Effector memory CD8-positive, alpha-beta T cell (primary cell): ENCODE results near the gene LATS1.
"Not testable (repeated sequence)": the region's sequence is repeated elsewhere in the genome, so short reads cannot be mapped to it uniquely, and the experiment has no call there.

Source experiments
- ATAC-seq: fragments of 150-1000 bp; cut with Tn5 transposase; replicated peaks from 2 replicates; pipeline ENCODE4 v1.10.0; 2021; ENCODE audit warnings: mild to moderate bottlenecking, moderate library complexity
- DNase-seq, 3 experiments: peaks; one replicate each; pipeline ENCODE4 v3.0.0; 2021
- H3K27ac Mint-ChIP-seq, 2 donors: one replicate each; pipeline ENCODE4 v1.8.0; 2022; ENCODE audit warnings: mild to moderate bottlenecking in 2 of 2, mixed read lengths in 2 of 2, moderate library complexity in 2 of 2
- H3K27me3 Mint-ChIP-seq, 2 donors: one replicate each; pipeline ENCODE4 v1.8.0; 2022; ENCODE audit warnings: mixed read lengths in 2 of 2
- H3K36me3 Mint-ChIP-seq: one replicate; pipeline ENCODE4 v1.8.0; 2022; ENCODE audit warnings: mild to moderate bottlenecking, moderate library complexity, mixed read lengths; ENCODE audit not compliant: insufficient read depth
- H3K4me1 Mint-ChIP-seq, 2 donors: one replicate each; pipeline ENCODE4 v1.8.0; 2022; ENCODE audit warnings: low read depth in 2 of 2, mixed read lengths in 2 of 2
- H3K4me3 Mint-ChIP-seq, 2 donors: one replicate each; pipeline ENCODE4 v1.8.0; 2022; ENCODE audit warnings: mild to moderate bottlenecking in 2 of 2, mixed read lengths in 2 of 2, moderate library complexity in 2 of 2
- H3K9me3 Mint-ChIP-seq, 2 donors: one replicate each; pipeline ENCODE4 v1.8.0; 2022; ENCODE audit warnings: mixed read lengths in 2 of 2

The LATS1 gene

DNA sequence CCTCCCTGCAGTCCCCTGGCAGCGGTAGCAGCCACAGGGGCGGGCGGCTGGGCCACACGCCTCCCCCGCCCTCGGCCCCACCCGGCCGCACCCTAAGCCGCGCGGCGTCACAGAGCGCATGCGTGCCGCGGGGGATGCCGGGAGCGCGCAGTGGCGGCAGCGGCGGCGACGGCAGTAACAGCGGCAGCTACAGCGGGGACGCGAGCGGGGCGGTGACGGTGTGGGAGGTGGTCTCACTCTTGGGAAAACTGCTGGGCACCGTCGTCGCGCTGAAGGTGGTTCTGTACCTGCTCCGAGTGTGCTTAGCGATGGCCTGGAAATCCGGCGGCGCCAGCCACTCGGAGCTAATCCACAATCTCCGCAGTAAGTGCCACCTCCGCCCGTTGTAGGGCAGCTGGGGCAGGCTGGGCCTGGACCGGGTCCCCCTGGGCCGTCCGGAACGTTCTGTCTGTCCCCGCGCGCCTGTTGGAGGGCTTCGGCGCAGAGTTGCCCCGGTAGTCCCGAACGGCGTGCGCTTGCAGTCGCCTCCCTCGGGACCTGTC, 31.8 kb upstream of the LATS1 start, which contains the start of gene PCMT1:
TSS of gene PCMT1 (plus strand) at position 148 of the 542 bp plus-strand sequence. CDS start at position 309, 161 bp downstream.
- Mint-ChIP-seq H3K27ac (peak within 1 kb of the TSS; percentile 77 to 82), H3K36me3 (peaks cover 36% of the 10 kb centered on the region), H3K27me3 (no peaks in the 10 kb centered on the region), H3K4me3 (peak within 1 kb of the TSS; percentile 84 to 88), H3K9me3 (no peaks in the 10 kb centered on the region), H3K4me1 (peaks cover 23 to 31% of the 10 kb centered on the region in 2 donors)
- DNase-seq (peak; percentile 89 to 95 (median 91)), ATAC-seq (peak; percentile 81)

DNA sequence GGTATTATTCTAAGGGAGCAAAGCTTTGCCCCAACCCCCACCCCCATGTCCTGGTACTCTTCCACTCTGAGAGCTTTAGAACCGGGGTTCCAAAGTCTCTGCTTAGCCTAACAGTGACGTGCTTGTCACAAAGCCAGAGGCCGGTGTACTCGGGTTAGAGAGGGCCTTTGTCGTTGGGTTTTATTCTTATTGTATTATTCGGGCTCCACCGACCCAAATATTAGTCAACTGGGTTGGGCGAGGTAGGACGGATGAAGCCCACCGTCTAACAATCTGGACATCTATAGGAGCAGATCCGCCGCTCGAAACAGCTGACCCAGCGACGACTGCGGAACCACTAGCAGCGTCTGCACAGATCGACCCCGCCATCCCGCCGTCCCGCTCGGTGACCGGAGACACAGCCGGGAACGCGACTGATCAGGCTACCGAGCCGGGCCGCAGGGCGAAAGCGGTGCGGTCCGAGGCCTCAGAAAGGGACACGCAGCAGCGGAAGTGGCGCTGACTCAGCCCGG, 31.2 kb upstream of the LATS1 start:
- H3K4me1 Mint-ChIP-seq = peaks cover 23 to 31% of the 10 kb centered on the region in 2 donors
- DNase-seq, ATAC-seq, H3K9me3 Mint-ChIP-seq, H3K27me3 Mint-ChIP-seq: not testable (repeated sequence)
- peak overlapping the region; percentile 84 to 88 for H3K4me3 Mint-ChIP-seq
- peak overlapping the region; percentile 77 to 82 for H3K27ac Mint-ChIP-seq
- H3K36me3 Mint-ChIP-seq = peaks cover 38% of the 10 kb centered on the region

DNA sequence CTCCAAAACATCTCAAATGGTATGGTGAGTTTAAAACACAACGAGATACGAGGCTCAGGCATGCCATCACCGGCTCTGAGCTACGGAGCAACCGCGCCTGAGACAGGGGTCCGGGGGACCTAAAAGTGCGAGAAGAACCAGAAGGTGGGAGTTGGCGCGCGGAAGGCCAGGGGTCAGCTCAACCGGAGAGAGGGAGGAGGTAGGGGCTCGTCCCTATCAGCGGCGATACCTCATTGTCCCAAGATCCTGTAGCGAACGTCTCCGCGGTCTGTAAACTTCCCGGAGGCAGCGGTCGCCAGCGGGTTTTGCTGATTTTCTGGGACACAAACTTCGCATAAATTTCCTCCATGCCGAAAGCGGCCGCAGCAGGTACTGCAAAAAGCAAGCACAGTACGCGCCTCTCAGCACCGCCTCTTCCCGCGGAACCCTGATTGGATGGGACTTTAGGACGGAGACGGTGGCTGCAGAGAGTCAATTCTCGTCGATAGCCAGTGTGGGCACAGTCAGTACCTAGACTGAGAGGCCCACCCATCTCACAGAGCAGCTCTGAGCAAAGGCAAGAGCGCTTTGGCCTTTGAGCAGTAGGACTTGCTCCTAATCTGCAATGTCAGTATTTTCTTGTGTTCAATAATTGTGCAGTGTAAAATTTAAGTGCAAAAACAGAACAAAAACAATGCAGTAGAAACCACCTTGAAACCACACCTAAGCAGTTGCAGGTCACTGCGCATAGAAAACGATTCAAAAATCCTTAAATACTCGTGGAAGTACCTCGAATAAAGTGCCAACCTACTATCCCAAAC, 28.4 kb upstream of the LATS1 start, which contains the start of gene NUP43:
TSS of gene NUP43 (minus strand) at position 383 of the 800 bp plus-strand sequence. CDS start at position 349, 34 bp downstream.
- ATAC-seq = peak; percentile 68
- Mint-ChIP-seq H3K4me1 (peaks cover 23 to 26% of the 10 kb centered on the region in 2 donors), H3K27me3 (no peaks in the 10 kb centered on the region)

DNA sequence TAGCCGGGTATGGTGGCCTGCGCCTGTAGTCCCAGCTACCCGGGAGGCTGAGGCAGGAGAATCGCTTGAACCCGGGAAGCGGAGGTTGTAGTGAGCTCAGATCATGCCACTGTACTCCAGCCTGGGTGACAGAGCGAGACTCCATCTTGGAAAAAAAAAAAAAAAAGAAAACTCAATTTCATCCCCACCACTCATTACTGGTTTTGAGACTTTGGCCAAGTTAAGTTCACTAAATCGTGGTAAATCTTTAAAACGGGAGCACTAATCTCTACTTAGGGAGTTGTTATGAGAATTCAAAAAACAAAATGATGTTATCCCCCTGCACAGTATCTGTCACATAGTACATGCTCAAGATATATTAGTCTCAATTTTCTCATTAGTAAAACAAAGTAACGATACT, 27.4 kb upstream of the LATS1 start:
- not testable (repeated sequence) for H3K27me3 Mint-ChIP-seq, DNase-seq, ATAC-seq, H3K9me3 Mint-ChIP-seq
- H3K27ac Mint-ChIP-seq = peak overlapping the region; percentile 91 to 93
- H3K4me3 Mint-ChIP-seq = peak overlapping the region; percentile 97 to 98
- peaks cover 68% of the 10 kb centered on the region for H3K36me3 Mint-ChIP-seq
- peaks cover 18 to 19% of the 10 kb centered on the region in 2 donors for H3K4me1 Mint-ChIP-seq

More for the DNA sequence above, 28.4 kb upstream of the LATS1 start, which contains the start of gene NUP43:
- Mint-ChIP-seq H3K4me3 (peak within 1 kb of the TSS; percentile 97 to 98), H3K27ac (peak within 1 kb of the TSS; percentile 91 to 93), H3K36me3 (peaks cover 64% of the 10 kb centered on the region), H3K9me3 (no peaks in the 10 kb centered on the region)
- peak; percentile 87 to 88 (median 87) for DNase-seq

DNA sequence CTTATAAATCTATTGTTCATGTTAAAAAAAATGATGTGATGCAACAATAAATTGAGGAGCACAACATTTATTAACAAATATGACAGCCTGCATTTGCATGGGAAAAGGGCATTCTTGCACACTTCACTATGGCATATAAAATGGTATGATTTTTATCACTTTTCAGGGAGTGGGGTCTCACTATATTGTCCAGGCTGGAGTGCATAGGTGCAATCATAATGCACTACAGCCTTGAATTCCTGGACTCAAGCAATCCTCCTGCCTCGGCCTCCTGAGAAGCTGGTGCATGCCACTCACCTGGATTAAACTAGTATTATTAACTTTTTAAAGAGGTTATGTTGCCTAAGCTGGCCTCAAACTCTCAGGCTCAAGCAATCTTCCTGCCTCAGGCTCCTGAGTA, 17.0 kb upstream of the LATS1 start:
- H3K36me3 Mint-ChIP-seq = peaks cover 76% of the 10 kb centered on the region
- H3K4me3 Mint-ChIP-seq = no peak overlapping the region

DNA sequence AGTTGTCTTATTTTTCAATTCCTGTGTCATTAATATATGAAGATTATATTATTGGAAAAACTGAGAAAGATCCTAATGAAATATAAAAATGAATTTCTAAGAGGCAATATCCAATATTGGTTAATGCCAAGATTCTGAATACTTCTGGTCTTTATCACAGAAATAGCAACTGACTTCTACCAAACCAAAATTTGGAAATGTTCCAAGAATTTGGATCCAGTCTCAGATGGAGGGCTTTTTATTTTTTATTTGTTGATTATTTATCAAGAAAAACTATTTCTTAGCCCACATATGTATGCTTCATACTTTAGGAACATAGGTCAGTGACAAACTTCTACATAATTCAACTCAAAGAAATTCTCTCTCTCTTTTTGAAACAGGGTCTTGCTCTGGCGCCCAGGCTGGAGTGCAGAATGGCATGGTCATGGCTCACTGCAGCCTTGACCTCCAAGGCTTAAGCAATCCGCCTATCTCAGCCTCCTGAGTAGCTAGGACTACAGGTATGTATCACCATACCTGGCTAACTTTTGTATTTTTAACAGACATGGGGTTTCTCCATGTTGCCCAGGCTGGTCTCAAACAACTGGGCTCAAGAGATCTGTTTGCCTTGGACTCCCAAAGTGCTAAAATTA, 15.3 kb upstream of the LATS1 start:
- Mint-ChIP-seq H3K4me1 (peaks cover 0 to 5% of the 10 kb centered on the region in 2 donors), H3K27ac (no peak overlapping the region), H3K36me3 (peaks cover 74% of the 10 kb centered on the region), H3K4me3 (no peak overlapping the region), H3K9me3 (no peaks in the 10 kb centered on the region), H3K27me3 (no peaks in the 10 kb centered on the region)
- DNase-seq (no peak), ATAC-seq (no peak)

More for the DNA sequence above, 17.0 kb upstream of the LATS1 start:
- no peaks in the 10 kb centered on the region for H3K4me1 Mint-ChIP-seq
- H3K27me3 Mint-ChIP-seq = no peaks in the 10 kb centered on the region
- H3K27ac Mint-ChIP-seq = peak overlapping the region in 1 of 2 donors; percentile 41
- H3K9me3 Mint-ChIP-seq = no peaks in the 10 kb centered on the region
- ATAC-seq = no peak
- DNase-seq = no peak

DNA sequence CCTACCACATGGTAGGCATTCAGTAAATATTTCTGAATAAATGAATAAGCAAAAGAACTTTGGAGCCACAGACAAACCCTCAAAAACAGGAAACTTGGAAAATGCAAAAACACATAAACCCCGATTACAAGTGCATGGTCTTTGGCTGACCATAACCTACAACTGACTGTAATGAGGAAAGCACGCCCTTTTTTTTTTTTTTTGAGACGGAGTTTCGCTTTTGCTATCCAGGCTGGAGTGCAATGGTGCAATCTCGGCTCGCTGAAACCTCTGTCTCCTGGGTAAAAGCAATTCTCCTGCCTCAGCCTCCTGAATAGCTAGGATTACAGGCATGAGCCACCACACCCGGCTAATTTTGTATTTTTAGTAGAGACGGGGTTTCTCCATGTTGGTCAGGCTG, 11.9 kb upstream of the LATS1 start:
- Mint-ChIP-seq H3K9me3 (no peaks in the 10 kb centered on the region), H3K4me3 (no peak overlapping the region), H3K27ac (peak overlapping the region in 1 of 2 donors; percentile 30), H3K27me3 (no peaks in the 10 kb centered on the region), H3K4me1 (peaks cover 0 to 5% of the 10 kb centered on the region in 2 donors), H3K36me3 (peaks cover 77% of the 10 kb centered on the region)
- no peak for ATAC-seq
- DNase-seq = no peak

DNA sequence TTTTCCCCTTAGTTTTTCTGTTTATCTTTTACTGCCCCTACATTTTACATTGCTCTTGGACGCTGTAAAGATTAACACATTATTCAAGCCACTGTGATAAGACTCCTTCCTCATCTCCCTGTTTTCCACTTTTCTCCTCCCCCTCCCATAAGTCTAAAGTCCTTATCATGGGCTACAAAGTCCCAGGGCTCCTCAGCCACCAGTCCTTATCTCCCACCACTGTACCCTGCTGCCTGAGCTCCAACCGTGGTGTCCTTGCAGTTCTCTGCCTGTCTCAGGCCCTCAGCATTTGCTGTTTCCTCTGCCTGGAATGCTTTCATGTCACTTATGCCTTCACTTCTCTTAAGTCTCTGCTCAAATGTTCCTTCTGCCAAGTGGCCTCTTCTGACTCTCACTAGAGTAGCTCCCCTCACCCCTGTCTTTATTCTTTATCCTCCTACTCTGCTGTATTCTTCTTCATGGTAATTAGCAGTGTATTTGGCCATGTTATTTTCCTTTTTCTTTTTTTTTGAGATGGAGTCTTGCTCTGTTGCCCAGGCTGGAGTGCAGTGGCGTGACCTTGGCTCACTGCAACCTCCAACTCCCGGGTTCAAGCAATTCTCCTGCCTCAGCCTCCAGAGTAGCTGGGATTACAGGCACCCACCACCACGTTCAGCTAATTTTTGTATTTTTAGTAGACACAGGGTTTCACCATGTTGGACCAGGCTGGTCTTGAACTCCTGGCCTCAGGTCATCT, 10.8 kb upstream of the LATS1 start:
- no peak overlapping the region for H3K4me3 Mint-ChIP-seq
- no peaks in the 10 kb centered on the region for H3K9me3 Mint-ChIP-seq
- ATAC-seq = no peak
- no peaks in the 10 kb centered on the region for H3K27me3 Mint-ChIP-seq
- H3K4me1 Mint-ChIP-seq = peaks cover 3 to 8% of the 10 kb centered on the region in 2 donors
- DNase-seq = no peak
- H3K27ac Mint-ChIP-seq = peak overlapping the region in 1 of 2 donors; percentile 30
- peaks cover 69% of the 10 kb centered on the region for H3K36me3 Mint-ChIP-seq

DNA sequence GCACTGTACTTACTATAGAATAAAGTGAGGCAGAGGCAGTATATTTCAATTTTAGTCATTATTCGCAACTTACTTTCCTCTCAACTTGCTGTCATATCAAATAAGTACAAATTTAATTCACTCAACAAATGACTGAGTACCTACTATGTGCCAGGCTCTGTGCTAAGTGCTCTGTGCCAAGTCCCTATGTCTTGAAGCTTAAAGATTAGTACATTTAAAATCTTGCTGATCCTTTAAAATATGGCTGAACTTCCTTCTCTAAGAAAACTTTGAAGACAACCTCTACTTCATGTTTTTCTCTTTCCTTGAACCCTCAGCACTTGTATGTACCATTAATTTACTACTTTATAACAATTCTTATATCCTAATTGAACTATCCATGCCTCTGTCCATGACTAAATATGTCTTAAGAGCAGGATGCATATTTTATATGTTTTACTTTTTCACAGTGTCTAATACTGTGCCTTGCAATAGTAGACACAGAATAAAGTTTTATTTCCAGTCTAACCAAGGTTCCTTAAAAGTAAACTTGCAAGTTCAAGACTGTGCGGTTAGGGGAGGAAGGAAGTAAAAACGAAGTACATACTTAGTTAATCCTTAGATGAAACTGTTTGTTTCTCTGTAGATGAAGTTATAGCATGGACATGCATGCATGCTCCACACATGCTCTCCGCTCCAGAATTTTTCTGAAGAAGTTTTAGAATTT, 10.0 kb upstream of the LATS1 start:
- H3K9me3 Mint-ChIP-seq = no peaks in the 10 kb centered on the region
- DNase-seq (no peak), ATAC-seq (no peak)
- no peaks in the 10 kb centered on the region for H3K27me3 Mint-ChIP-seq
- no peak overlapping the region for H3K4me3 Mint-ChIP-seq
- peak overlapping the region in 1 of 2 donors; percentile 30 for H3K27ac Mint-ChIP-seq
- H3K4me1 Mint-ChIP-seq = peaks cover 3 to 8% of the 10 kb centered on the region in 2 donors
- peaks cover 71% of the 10 kb centered on the region for H3K36me3 Mint-ChIP-seq

DNA sequence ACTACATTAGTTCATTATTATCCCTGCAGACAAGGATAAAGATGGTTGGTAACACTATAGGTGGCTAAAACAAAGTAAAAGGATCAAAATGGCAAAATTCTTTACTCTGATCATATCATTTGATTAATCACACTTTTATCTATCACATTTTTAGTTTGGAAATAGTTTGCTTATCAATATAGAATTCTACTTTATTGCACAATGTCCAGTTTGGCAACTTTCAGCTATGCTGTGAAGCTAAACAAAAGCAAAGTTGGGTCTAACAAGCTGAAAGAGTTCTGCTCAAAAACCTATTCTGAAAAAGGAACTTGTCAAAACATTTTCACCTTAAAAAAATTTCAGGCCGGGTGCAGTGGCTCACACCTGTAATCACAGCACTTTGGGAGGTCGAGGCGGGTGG, 7.9 kb upstream of the LATS1 start:
- no peak overlapping the region for H3K27ac Mint-ChIP-seq
- H3K4me3 Mint-ChIP-seq = no peak overlapping the region
- H3K36me3 Mint-ChIP-seq = peaks cover 53% of the 10 kb centered on the region
- H3K27me3 Mint-ChIP-seq = no peaks in the 10 kb centered on the region
- H3K4me1 Mint-ChIP-seq = peaks cover 3 to 8% of the 10 kb centered on the region in 2 donors
- ATAC-seq = no peak
- no peaks in the 10 kb centered on the region for H3K9me3 Mint-ChIP-seq
- DNase-seq = no peak

DNA sequence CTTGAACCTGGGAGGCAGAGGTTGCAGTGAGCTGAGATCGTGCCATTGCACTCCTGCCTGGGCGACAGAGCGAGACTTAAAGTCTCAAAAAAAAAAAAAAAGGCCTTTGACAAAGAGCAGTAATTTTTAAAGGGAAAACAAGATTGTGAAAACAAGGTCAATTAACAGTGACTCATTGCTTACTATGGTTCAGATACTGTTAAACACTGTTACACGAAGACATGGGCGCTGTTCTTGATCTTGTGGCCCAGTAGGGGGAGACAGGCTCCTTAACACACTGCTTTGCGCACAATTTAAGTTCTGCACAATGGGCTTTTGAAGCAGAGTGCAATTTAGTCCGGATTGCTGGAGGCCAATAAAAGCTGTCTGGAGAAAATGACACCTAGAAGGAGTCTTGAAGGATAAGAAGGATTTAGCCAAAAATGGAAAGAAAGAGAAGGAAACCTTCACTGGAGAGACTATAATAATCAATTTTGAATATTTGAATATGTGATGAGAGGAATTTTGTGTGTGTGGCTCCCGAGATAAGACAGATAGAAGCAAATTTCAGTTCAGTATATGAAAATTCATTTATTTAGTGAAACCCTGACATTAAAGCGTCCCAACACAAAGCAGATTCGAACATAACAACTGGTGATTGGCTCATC, 6.0 kb upstream of the LATS1 start:
- ATAC-seq = peak; percentile 92

DNA sequence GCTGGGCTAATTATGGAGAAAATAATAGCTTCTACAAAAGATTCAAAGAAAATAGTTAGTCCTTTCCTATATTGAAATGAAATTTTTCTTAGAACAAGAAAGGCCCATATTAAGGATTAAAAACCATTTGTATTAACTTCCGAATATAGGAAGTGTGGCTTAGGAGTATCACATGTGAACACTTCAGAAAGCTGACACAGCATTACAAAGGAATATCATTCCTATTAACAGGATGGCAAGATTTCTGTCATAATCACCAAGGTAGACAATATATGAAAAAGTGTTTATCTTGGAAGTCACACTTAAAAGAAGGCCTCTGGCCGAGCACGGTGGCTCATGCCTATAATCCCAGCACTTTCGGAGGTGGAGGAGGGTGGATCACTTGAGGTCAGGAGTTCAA, 5.4 kb upstream of the LATS1 start:
- no peak for DNase-seq
- Mint-ChIP-seq H3K27me3 (no peaks in the 10 kb centered on the region), H3K4me1 (peaks cover 6 to 9% of the 10 kb centered on the region in 2 donors), H3K27ac (no peak overlapping the region), H3K4me3 (no peak overlapping the region), H3K9me3 (no peaks in the 10 kb centered on the region), H3K36me3 (peaks cover 42% of the 10 kb centered on the region)
- no peak for ATAC-seq

More for the DNA sequence above, 6.0 kb upstream of the LATS1 start:
- DNase-seq = peak in 2 of 3 experiments; percentile 19 to 29
- peaks cover 40% of the 10 kb centered on the region for H3K36me3 Mint-ChIP-seq
- H3K27ac Mint-ChIP-seq = no peak overlapping the region
- H3K4me1 Mint-ChIP-seq = peaks cover 3 to 8% of the 10 kb centered on the region in 2 donors
- no peak overlapping the region for H3K4me3 Mint-ChIP-seq
- H3K9me3 Mint-ChIP-seq = no peaks in the 10 kb centered on the region
- H3K27me3 Mint-ChIP-seq = no peaks in the 10 kb centered on the region
